Activated CD4-positive, alpha-beta T cell treated with anti-CD3 and anti-CD28 coated beads for 48 hours (primary cell): ENCODE results near the gene CCN5.

Experiments
- DNase-seq: peaks from one replicate; pipeline ENCODE4 v3.0.0-alpha.2; 2020

The CCN5 gene

GRCh38 chr20:44717986-44718385 is 2.8 kb downstream of the CCN5 start:
- DNase-seq = no peak

DNA sequence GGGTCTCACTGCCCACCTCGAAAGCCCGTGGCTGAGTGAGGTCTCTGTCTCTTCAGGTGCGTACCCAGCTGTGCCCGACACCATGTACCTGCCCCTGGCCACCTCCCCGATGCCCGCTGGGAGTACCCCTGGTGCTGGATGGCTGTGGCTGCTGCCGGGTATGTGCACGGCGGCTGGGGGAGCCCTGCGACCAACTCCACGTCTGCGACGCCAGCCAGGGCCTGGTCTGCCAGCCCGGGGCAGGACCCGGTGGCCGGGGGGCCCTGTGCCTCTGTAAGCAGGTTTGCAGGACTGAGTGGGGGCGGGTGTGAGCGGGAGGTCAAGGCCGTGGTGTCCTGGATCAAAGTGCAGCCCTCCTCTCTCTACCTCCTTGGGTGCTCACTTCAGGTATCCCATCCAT is 4.7 kb downstream of the CCN5 start:
- DNase-seq = no peak

- no peak for DNase-seq
Measured at GRCh38 chr20:44720621-44720996, 5.4 kb downstream of the CCN5 start.

DNA sequence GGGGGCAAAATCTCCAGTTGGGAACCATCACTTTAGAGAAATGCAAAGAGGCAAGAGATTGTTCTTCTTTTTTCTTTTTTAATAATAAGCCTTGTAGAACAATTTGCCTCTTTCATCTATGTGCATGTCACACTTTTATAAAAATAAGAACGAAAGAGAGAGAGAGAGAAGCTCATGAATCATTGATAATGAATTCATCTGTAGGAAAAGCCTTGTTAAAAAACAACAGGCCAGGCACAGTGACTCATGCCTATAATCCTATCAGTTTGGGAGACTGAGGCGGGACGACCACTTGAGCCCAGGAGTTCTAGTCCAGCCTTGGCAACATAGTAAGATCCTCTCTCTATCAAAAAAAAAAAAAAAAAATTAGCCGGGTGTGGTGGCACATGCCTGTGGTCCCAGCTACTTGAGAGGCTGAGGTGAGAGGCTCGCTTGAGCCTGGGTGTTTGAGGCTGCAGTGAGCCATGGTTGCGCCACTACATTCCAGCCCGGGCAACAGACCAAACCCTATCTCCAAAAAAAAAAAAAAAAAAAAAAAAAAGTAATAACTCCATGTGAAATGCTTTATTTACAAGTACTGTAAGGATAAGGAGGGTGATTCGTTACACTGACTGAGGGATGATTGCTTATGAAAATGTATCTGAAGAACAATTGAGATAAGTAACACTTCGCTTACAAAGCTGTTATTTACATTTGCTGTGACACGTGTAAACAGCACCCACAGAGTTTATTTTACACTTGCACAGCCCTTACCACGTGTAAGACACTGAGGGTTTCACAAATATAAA is 6.0 kb downstream of the CCN5 start:
- DNase-seq = no peak

GRCh38 chr20:44721785-44722054 is 6.6 kb downstream of the CCN5 start:
- DNase-seq = no peak

- no peak for DNase-seq
Measured at GRCh38 chr20:44722990-44723389, 7.8 kb downstream of the CCN5 start.

- DNase-seq = no peak
Measured at GRCh38 chr20:44723391-44723790, 8.2 kb downstream of the CCN5 start.

DNA sequence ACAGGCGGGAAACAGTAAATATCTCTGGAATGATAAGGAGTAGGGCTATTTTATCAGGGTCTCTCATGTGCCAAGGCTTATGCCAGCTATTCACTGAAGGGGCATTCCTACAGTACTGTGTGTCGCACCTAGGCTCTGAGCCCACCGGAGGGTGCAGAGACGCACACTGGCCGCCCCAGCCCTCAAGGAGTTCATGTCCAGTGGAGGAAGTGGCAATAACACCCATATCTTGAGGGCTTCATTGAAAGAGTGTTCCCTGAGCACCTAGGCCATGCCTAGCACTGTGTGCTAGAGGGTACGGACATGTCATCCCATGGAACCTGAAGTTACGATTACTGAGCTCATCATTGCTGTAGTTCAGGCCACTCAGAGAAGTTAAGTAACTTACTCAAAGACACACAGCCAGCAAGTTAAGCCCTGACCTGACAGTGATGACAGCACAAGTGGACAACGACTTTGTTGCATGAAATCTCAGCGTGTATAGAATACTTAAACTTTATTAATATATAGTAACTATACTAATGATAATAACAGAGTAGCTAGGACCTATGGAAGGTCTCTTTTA is 8.7 kb downstream of the CCN5 start:
- no peak for DNase-seq

GRCh38 chr20:44724423-44725091 is 9.4 kb downstream of the CCN5 start:
- no peak for DNase-seq

DNA sequence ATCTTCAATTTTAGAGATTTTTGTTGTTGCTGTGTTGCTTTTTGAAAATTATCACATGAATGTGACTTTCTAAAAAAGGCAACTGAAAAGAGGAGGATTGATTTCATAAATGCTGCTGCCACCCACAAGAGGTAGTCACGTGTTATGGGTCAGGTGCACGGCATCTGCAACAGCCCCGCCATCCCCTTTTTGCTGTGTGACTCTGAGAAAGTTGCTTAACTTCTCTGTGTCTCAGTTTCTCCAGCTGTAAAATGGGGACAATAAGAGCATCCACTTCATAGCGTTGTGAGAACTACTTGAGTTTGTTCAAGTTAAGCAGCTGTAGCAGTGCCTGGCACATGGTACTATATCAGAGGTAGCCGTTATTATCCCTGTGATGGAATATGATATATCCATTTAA is 10.7 kb downstream of the CCN5 start:
- DNase-seq = no peak

DNA sequence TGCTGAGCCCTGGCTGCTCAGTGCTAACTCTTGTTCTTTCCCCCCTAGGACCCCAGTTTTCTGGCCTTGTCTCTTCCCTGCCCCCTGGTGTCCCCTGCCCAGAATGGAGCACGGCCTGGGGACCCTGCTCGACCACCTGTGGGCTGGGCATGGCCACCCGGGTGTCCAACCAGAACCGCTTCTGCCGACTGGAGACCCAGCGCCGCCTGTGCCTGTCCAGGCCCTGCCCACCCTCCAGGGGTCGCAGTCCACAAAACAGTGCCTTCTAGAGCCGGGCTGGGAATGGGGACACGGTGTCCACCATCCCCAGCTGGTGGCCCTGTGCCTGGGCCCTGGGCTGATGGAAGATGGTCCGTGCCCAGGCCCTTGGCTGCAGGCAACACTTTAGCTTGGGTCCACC is 11.9 kb downstream of the CCN5 start:
- DNase-seq = no peak

GRCh38 chr20:44727651-44728050 is 12.5 kb downstream of the CCN5 start:
- no peak for DNase-seq

DNA sequence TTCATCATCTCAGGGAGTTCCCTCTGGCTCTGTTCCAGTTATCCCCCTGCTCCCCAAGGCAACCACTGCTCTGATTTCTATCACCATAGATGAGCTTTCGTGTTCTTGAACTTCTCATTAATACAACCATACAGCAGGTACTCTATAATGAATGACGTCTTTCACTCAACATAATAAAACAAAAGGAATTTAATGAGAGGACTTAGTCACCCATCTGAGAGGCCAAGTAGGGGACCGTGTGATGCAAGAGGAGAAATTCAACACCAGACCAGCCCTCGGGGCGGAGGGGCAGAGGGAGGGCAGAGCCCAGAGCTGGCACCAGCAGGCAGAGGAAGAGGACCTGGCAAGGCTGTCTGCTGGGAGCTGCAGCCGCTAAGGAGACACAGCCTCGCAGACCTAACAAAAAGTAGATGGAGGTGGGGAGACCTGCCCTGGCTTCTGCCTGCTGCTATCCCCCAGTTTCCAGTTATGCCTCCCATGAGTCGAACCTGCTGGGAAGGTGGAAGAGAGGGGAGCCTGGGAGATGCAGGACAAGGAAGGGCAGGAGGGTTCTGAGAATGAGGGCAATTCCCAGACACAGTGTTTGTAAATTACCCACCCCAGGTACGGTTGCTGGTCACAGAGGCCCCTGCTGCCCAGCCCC is 13.8 kb downstream of the CCN5 start:
- no peak for DNase-seq

GRCh38 chr20:44730441-44730840 is 15.3 kb downstream of the CCN5 start:
- no peak for DNase-seq

- no peak for DNase-seq
Measured at GRCh38 chr20:44731657-44732056, 16.5 kb downstream of the CCN5 start.

DNA sequence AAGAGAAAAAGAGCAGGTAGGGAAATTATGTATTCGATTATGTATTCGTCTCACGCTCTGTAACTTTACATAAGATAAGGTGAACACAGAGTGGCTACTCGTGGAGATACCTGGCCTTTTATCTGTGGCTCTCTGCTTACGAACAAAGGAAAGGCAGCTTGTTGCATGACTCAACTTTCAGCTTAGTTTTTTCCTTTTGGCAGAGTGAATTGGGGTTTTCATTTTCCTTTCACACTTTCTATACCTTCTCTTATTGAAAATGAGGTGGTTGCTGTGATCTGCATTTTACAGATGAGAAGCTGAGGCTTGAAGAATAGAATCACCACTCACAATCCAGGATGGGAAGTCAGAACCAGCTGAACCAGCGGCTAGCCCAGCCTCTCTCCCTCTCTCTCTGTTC is 17.2 kb downstream of the CCN5 start:
- no peak for DNase-seq

GRCh38 chr20:44733341-44734069 is 18.3 kb downstream of the CCN5 start:
- DNase-seq = peak; percentile 76

GRCh38 chr20:44734938-44735337 is 19.8 kb downstream of the CCN5 start:
- DNase-seq = no peak

GRCh38 chr20:44735816-44736169 is 20.6 kb downstream of the CCN5 start:
- DNase-seq = no peak

GRCh38 chr20:44736170-44737021 is 21.2 kb downstream of the CCN5 start:
- peak; percentile 23 for DNase-seq

GRCh38 chr20:44737116-44737515 is 21.9 kb downstream of the CCN5 start:
- DNase-seq = no peak

DNA sequence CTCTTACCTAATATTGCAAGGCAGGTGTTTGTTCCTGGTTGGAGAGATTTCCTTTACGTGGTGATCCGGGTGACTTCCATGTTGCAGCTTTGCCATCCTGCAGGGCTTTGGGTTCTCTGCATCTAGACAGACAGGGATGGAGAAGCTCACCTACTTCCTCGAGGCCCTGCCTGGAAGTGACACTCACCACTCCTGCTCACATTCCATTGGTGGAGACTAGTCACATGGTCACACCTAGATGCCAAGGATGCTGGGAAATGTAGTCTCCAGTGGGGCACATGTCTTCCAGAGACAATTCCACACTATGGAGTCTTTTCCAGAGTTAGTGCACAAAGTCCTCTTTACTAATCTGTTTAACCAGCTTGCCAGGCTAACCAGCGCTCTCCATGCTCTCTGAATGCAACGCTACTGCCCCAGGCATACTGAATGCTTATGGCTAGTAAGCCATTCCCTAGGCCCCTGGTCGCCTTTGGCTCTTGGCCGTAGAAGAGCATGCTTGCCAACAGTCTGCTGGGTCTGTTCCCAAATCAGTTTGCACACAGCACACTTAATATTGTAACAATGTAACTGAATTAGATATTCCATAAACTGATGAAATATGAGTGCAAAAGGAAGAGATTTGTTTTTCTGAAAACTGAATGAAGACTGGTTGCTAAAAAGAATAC is 23.8 kb downstream of the CCN5 start:
- peak; percentile 66 for DNase-seq
